HEK293 (cell line): ENCODE measurements around the gene PHF5A.

Experiments used
- CTCF ChIP-seq: fragments of 450-650 bp; formaldehyde crosslinking; IDR thresholded peaks from 2 replicates; pipeline ENCODE4 v1.5.1; 2016; ENCODE audit warnings: missing biosample characterization, missing genetic modification characterization
- INSM2 ChIP-seq: fragments of 450-650 bp; formaldehyde crosslinking; IDR thresholded peaks from 2 replicates; pipeline ENCODE4 v1.5.1; 2016; ENCODE audit warnings: missing biosample characterization, missing genetic modification characterization
- REST ChIP-seq: fragments of 450-650 bp; formaldehyde crosslinking; IDR thresholded peaks from 2 replicates; pipeline ENCODE4 v1.5.1; 2016; ENCODE audit warnings: missing biosample characterization, missing genetic modification characterization
- ZNF140 ChIP-seq: fragments of 450-650 bp; formaldehyde crosslinking; IDR thresholded peaks from 2 replicates; pipeline ENCODE4 v1.5.1; 2016; ENCODE audit warnings: missing biosample characterization, missing genetic modification characterization
- ZNF473 ChIP-seq: fragments of 450-650 bp; formaldehyde crosslinking; IDR thresholded peaks from 2 replicates; pipeline ENCODE4 v1.5.1; 2017; ENCODE audit warnings: missing biosample characterization, missing genetic modification characterization
- ZNF623 ChIP-seq: fragments of 450-650 bp; formaldehyde crosslinking; IDR thresholded peaks from 2 replicates; pipeline ENCODE4 v1.5.1; 2016; ENCODE audit warnings: missing biosample characterization, missing genetic modification characterization
- ZNF626 ChIP-seq: fragments of 450-650 bp; sonication (Bioruptor Pico); formaldehyde crosslinking; IDR thresholded peaks from 2 replicates; pipeline ENCODE4 v1.5.1; 2018; ENCODE audit warnings: missing biosample characterization, missing genetic modification characterization, inconsistent platforms
- TF ChIP-seq, protein P1 (sequence below): fragments of 450-650 bp; formaldehyde crosslinking; IDR thresholded peaks from 2 replicates; pipeline ENCODE4 v1.5.1; 2016; ENCODE audit warnings: missing biosample characterization, missing genetic modification characterization
- TF ChIP-seq, protein P2 (sequence below): fragments of 450-650 bp; IDR thresholded peaks from 2 replicates; pipeline ENCODE4 v1.5.1; 2018; ENCODE audit warnings: missing biosample characterization, mild to moderate bottlenecking, missing genetic modification characterization

DNA sequence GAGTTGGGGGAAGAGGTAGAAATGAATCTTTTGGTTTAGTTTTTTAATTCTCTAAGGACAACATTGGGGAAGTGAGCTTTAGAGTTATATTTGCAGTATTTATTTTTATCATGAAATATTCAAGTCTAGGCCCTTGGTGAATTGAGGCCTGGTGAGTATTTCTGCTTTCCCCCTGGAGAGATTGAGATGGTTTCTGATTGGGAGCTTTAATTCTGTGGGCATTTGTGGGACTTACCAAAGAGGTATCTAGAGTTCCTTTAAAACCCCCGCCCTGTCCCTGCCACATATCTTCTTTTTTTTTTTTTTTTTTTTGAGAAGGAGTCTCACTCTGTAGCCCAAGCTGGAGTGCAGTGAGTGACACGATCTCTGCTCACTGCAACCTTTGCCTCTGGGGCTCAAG, 10.0 kb upstream of the PHF5A start:
- TF ChIP-seq CTCF (no peak), REST (tag by site-specific recombination) (no peak), ZNF626 (tag by site-specific recombination) (no peak), ZNF140 (tag by site-specific recombination) (no peak), ZNF623 (tag by site-specific recombination) (no peak), ZNF473 (tag by site-specific recombination) (no peak), INSM2 (no peak)
- TF ChIP-seq, protein P1, sequence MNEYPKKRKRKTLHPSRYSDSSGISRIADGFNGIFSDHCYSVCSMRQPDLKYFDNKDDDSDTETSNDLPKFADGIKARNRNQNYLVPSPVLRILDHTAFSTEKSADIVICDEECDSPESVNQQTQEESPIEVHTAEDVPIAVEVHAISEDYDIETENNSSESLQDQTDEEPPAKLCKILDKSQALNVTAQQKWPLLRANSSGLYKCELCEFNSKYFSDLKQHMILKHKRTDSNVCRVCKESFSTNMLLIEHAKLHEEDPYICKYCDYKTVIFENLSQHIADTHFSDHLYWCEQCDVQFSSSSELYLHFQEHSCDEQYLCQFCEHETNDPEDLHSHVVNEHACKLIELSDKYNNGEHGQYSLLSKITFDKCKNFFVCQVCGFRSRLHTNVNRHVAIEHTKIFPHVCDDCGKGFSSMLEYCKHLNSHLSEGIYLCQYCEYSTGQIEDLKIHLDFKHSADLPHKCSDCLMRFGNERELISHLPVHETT (tag by site-specific recombination) = no peak
- TF ChIP-seq, protein P2, sequence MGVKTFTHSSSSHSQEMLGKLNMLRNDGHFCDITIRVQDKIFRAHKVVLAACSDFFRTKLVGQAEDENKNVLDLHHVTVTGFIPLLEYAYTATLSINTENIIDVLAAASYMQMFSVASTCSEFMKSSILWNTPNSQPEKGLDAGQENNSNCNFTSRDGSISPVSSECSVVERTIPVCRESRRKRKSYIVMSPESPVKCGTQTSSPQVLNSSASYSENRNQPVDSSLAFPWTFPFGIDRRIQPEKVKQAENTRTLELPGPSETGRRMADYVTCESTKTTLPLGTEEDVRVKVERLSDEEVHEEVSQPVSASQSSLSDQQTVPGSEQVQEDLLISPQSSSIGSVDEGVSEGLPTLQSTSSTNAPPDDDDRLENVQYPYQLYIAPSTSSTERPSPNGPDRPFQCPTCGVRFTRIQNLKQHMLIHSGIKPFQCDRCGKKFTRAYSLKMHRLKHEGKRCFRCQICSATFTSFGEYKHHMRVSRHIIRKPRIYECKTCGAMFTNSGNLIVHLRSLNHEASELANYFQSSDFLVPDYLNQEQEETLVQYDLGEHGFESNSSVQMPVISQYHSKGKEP (tag by site-specific recombination) = no peak
